ENCODE measurements around the gene ITPRID1.

DNA sequence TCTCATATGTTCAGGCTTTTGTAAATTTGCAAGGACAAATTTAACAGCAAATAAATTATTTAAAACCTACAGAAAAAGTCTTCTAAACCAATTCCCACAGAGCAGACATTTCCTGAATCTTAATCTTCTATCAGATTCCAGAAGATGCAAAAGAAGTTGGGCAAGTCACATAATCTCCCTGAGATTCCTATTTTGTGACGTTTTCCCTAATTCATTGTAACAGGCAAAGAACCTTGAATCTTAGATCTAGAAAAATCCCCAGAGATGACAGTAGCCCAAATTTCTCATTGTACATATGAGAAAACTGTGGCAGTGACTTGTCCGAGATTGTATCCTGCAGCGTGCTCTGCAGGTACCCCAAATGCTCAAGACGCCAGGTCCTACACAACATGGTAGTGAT is 4.9 kb downstream of the ITPRID1 start:
- TF ChIP-seq EZH2phosphoT487 (IDR thresholded peaks at IDR 0.05; ENCODE audit: borderline replicate concordance, low read length) (no peak), EZH2 (IDR thresholded peaks at IDR 0.05; ENCODE audit: low read length, unreplicated experiment) (no peak)
- TF ChIP-seq, protein P1, sequence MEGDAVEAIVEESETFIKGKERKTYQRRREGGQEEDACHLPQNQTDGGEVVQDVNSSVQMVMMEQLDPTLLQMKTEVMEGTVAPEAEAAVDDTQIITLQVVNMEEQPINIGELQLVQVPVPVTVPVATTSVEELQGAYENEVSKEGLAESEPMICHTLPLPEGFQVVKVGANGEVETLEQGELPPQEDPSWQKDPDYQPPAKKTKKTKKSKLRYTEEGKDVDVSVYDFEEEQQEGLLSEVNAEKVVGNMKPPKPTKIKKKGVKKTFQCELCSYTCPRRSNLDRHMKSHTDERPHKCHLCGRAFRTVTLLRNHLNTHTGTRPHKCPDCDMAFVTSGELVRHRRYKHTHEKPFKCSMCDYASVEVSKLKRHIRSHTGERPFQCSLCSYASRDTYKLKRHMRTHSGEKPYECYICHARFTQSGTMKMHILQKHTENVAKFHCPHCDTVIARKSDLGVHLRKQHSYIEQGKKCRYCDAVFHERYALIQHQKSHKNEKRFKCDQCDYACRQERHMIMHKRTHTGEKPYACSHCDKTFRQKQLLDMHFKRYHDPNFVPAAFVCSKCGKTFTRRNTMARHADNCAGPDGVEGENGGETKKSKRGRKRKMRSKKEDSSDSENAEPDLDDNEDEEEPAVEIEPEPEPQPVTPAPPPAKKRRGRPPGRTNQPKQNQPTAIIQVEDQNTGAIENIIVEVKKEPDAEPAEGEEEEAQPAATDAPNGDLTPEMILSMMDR (conservative IDR thresholded peaks at IDR 0.05; ENCODE audit: low read depth, low read length), result no peak
